ENCODE measurements around the gene CDX1. TPM values are rescaled to one million over a fixed set of nuclear protein-coding genes. Genes with fewer than 3 reads are reported as not detected.

The CDX1 gene
- total RNA-seq, 1 experiment from 2014 or later: 0.22 TPM

DNA sequence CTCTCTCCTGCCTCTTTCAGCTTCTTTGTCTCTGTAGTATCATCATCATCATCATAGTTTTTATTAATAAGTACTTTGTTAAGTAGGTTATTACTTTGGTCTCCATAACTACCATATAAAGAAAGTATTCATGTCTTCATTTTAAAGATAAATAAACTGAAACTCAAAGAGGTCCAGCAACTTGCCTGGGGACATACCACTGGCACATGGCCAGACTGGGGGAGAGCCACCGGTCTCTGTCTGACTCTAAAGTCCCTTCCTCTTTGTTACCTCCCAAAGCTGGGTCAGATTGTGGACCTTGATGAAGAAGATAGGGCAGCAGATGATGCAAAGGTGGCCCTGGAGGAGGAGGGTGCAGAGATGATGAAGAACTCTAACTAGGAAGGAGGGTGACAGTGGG lies 8.5 kb downstream of the CDX1 start:
- Histone ChIP-seq H3K9ac (ENCODE audit: extremely low read depth, insufficient read length, low read length) (no peak overlapping the region), H4K5ac (ENCODE audit: insufficient read length, low read depth, low read length) (no peak overlapping the region), H3K23me2 (ENCODE audit: insufficient read length, low read depth, low read length, poor library complexity, severe bottlenecking) (no peaks in the 10 kb centered on the region), H3K27ac (ENCODE audit: insufficient read length, low read depth, low read length) (no peak overlapping the region), H2AK5ac (ENCODE audit: insufficient read length, low read length) (no peak overlapping the region), H3K4me2 (ENCODE audit: insufficient read depth, insufficient read length, low read length) (no peak overlapping the region), H2AFZ (ENCODE audit: low read length) (no peak overlapping the region), H3K4ac (ENCODE audit: low read depth, low read length) (no peak overlapping the region), H2BK15ac (ENCODE audit: low read depth, low read length) (no peak overlapping the region), H3T11ph (ENCODE audit: low read length) (no peak overlapping the region), H3K79me1 (ENCODE audit: insufficient read depth, low read depth, low read length, poor library complexity, severe bottlenecking) (no peaks in the 10 kb centered on the region), H2BK12ac (ENCODE audit: insufficient read length, low read depth, low read length) (no peak overlapping the region), H3K56ac (ENCODE audit: insufficient read length, low read depth, low read length) (no peak overlapping the region), H3K27me3 (ENCODE audit: insufficient read depth, low read length) (peaks cover 10% of the 10 kb centered on the region; the same call in 1 of the 2 replicates), H2BK120ac (ENCODE audit: low read depth, low read length, poor library complexity, severe bottlenecking) (no peak overlapping the region), H2BK5ac (ENCODE audit: insufficient read length, low read length) (no peak overlapping the region), H4K8ac (replicated peaks; ENCODE audit: insufficient read length, low read depth, low read length) (no peak overlapping the region), H3K9me3 (ENCODE audit: control insufficient read depth, low read depth, low read length) (no peaks in the 10 kb centered on the region), H3K18ac (ENCODE audit: insufficient read length, low read depth, low read length) (no peak overlapping the region), H3K14ac (ENCODE audit: insufficient read depth, low read length) (no peak overlapping the region), H2BK20ac (ENCODE audit: low read depth, low read length, poor library complexity, severe bottlenecking) (no peak overlapping the region), H4K20me1 (ENCODE audit: control insufficient read depth, insufficient read depth, insufficient read length) (no peaks in the 10 kb centered on the region), H3K4me1 (ENCODE audit: insufficient read depth, low read length) (no peaks in the 10 kb centered on the region), H3K23ac (ENCODE audit: insufficient read length, low read depth, low read length) (no peak overlapping the region), H4K91ac (ENCODE audit: insufficient read length, low read depth, low read length) (no peak overlapping the region), H3K79me2 (ENCODE audit: insufficient read depth, low read length) (no peaks in the 10 kb centered on the region)
- peaks cover 7 to 13% of the 10 kb centered on the region in 2 experiments; a peak in 3 of 4 replicates for H3K4me1 Mint-ChIP-seq
- no peak overlapping the region for H3K4me3 Mint-ChIP-seq
- no peak overlapping the region; a peak in 1 of 7 replicates for H3K27ac Mint-ChIP-seq
- H3K36me3 Mint-ChIP-seq (ENCODE audit: insufficient read depth in 1 of 3, low read depth in 3 of 3): no peaks in the 10 kb centered on the region
- no peaks in the 10 kb centered on the region for H3K9me3 Mint-ChIP-seq
- peaks cover 67% of the 10 kb centered on the region for H3K27me3 Mint-ChIP-seq (ENCODE audit: low read depth)
- TF ChIP-seq, protein P1, sequence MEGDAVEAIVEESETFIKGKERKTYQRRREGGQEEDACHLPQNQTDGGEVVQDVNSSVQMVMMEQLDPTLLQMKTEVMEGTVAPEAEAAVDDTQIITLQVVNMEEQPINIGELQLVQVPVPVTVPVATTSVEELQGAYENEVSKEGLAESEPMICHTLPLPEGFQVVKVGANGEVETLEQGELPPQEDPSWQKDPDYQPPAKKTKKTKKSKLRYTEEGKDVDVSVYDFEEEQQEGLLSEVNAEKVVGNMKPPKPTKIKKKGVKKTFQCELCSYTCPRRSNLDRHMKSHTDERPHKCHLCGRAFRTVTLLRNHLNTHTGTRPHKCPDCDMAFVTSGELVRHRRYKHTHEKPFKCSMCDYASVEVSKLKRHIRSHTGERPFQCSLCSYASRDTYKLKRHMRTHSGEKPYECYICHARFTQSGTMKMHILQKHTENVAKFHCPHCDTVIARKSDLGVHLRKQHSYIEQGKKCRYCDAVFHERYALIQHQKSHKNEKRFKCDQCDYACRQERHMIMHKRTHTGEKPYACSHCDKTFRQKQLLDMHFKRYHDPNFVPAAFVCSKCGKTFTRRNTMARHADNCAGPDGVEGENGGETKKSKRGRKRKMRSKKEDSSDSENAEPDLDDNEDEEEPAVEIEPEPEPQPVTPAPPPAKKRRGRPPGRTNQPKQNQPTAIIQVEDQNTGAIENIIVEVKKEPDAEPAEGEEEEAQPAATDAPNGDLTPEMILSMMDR (conservative IDR thresholded peaks at IDR 0.05): no peak
- WGBS (ENCODE audit: extremely low coverage, insufficient read length, low lambda C conversion rate): no CpG with 5 or more reads among the region's 1 CpG
- no peak for DNase-seq

Data from H9 (cell line).